GM12892 (cell line): Measurements from ENCODE around the gene P2RX5.

ENCODE experiments used
- POLR2A ChIP-seq: IDR thresholded peaks from 2 replicates; pipeline ENCODE4 v1.6.1; 2011; ENCODE audit warnings: low read depth, low read length, control low read depth
- POLR2AphosphoS5 ChIP-seq: IDR thresholded peaks from 2 replicates; pipeline ENCODE4 v1.6.1; 2011; ENCODE audit warnings: low read depth, low read length, control low read depth
- TAF1 ChIP-seq: IDR thresholded peaks from 2 replicates; pipeline ENCODE4 v1.6.1; 2011; ENCODE audit warnings: low read depth, mild to moderate bottlenecking, control low read depth, low read length, borderline replicate concordance

GRCh38 chr17:3660311-3660891 is 35.6 kb downstream of the P2RX5 start:
- TF ChIP-seq POLR2A, result no peak
- no peak for TF ChIP-seq POLR2AphosphoS5
- TF ChIP-seq TAF1, result no peak
